Erythroblast (primary cell): ENCODE measurements around the gene PCDHGB1.

Experiments
- GATA1 ChIP-seq: IDR thresholded peaks from 2 replicates; pipeline ENCODE4 v1.6.1; 2011; ENCODE audit warnings: low read depth, mild to moderate bottlenecking, control low read depth, low read length, moderate library complexity
- POLR2A ChIP-seq: IDR thresholded peaks from 2 replicates; pipeline ENCODE4 v1.6.1; 2011; ENCODE audit warnings: mild to moderate bottlenecking, low read length

GRCh38 chr5:141389153-141390042 lies 39.5 kb downstream of the PCDHGB1 start:
- TF ChIP-seq POLR2A (no peak), GATA1 (no peak)
